NCI-H345 treated with DMSO at 0.1 percent for 48 hours (cell line): Measurements from ENCODE around the gene CRACR2B.

Source experiments
- DNase-seq: peaks from one replicate; lab custom pipeline; 2025; ENCODE audit not compliant: unreplicated experiment; lab: John Stamatoyannopoulos, UW

CRACR2B gene

GRCh38 chr11:838441-839279 lies 10.9 kb downstream of the CRACR2B start:
- DNase-seq, result no peak

GRCh38 chr11:839280-839623 lies 11.5 kb downstream of the CRACR2B start:
- no peak for DNase-seq

GRCh38 chr11:839875-840617 lies 12.3 kb downstream of the CRACR2B start:
- no peak for DNase-seq

GRCh38 chr11:841981-842369 lies 14.3 kb downstream of the CRACR2B start:
- DNase-seq, result no peak

GRCh38 chr11:842370-843002 lies 14.8 kb downstream of the CRACR2B start, which contains the start of the genes POLR2L and TSPAN4:
Gene POLR2L, minus strand, starts transcription at chr11:842529. Its CDS starts 21 bp downstream, at chr11:842508.
Gene TSPAN4, plus strand, starts transcription at chr11:842852. Its CDS starts 7,453 bp downstream, at chr11:850305.
- peak; percentile 58 for DNase-seq

- no peak for DNase-seq
Measured at GRCh38 chr11:843086-843734, 15.5 kb downstream of the CRACR2B start.

GRCh38 chr11:843818-844692 lies 16.3 kb downstream of the CRACR2B start:
- no peak for DNase-seq

GRCh38 chr11:844693-845644 lies 17.2 kb downstream of the CRACR2B start:
- no peak for DNase-seq

- no peak for DNase-seq
Measured at GRCh38 chr11:845872-846495, 18.3 kb downstream of the CRACR2B start.

- no peak for DNase-seq
Measured at GRCh38 chr11:846496-847098, 18.9 kb downstream of the CRACR2B start.

- DNase-seq, result no peak
Measured at GRCh38 chr11:847876-848275, 20.2 kb downstream of the CRACR2B start.

GRCh38 chr11:848380-848931 lies 20.7 kb downstream of the CRACR2B start:
- DNase-seq, result no peak

- DNase-seq, result peak; percentile 56
Measured at GRCh38 chr11:849104-849824, 21.5 kb downstream of the CRACR2B start.

GRCh38 chr11:849951-850774 lies 22.4 kb downstream of the CRACR2B start:
- no peak for DNase-seq

- DNase-seq, result no peak
Measured at GRCh38 chr11:850775-851763, 23.4 kb downstream of the CRACR2B start.
